GM12892 (cell line): ENCODE results near the gene PLEKHD1.

ENCODE experiments used
- POLR2A ChIP-seq: IDR thresholded peaks from 2 replicates; pipeline ENCODE4 v1.6.1; 2011; ENCODE audit warnings: low read depth, low read length, control low read depth
- TAF1 ChIP-seq: IDR thresholded peaks from 2 replicates; pipeline ENCODE4 v1.6.1; 2011; ENCODE audit warnings: low read depth, mild to moderate bottlenecking, control low read depth, low read length, borderline replicate concordance

DNA sequence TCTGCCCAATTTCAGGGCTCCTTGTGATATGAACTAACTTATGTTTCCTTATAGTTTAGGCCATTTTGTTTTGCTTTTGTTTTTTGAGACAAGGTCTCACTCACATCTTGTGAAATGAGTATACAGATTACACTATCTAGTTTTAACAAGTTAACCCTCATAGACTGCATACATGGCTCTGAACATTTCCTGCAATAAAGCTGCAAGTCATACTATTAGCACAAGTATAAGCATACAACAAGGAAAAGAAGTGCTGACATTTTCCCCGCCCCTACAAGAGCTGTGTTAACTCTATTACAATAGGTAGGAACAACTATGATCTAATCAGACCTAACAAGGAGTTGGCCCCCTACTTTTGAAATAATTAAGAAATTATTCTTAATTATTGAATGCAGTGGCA, 54.2 kb downstream of the PLEKHD1 start:
- TF ChIP-seq TAF1 (no peak), POLR2A (no peak)
